ENCODE results near the gene SDCBP2.

DNA sequence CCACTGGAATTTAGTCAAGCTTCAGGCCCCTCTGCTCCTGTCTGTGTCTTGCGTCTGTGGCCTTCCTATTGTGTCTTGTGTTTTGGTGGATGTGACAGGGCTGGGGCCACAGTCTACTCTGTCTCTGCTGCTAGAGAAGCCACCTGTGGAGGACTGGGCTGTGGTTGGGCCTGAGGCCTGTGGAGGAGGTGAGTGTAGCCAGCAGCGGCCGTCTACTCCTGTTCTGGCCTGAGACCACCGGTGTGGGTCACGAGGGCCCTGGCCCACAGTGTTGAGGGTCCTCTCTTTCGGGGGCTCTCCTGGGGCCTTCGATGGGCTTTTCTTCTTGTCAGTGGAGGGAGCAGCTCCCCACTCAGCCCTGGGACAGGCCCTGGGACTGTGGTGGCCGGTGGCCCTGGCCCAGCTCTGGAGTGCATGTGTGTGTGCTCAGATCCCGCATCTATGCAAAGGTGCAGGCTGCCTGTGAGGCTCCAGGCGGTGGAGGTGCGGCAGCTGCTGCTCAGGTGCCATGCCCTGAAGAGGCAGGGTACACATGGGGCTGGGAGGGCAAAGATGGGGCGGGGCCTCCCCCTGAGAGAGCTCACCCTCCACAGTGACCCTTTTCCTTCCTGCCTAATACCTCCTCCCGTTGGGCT is 20.8 kb downstream of the SDCBP2 start:
- TF ChIP-seq EZH2 (IDR thresholded peaks at IDR 0.05; ENCODE audit: low read length): no peak
- TF ChIP-seq, protein P1, sequence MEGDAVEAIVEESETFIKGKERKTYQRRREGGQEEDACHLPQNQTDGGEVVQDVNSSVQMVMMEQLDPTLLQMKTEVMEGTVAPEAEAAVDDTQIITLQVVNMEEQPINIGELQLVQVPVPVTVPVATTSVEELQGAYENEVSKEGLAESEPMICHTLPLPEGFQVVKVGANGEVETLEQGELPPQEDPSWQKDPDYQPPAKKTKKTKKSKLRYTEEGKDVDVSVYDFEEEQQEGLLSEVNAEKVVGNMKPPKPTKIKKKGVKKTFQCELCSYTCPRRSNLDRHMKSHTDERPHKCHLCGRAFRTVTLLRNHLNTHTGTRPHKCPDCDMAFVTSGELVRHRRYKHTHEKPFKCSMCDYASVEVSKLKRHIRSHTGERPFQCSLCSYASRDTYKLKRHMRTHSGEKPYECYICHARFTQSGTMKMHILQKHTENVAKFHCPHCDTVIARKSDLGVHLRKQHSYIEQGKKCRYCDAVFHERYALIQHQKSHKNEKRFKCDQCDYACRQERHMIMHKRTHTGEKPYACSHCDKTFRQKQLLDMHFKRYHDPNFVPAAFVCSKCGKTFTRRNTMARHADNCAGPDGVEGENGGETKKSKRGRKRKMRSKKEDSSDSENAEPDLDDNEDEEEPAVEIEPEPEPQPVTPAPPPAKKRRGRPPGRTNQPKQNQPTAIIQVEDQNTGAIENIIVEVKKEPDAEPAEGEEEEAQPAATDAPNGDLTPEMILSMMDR (optimal IDR thresholded peaks at IDR 0.05 in 1 of 3, IDR thresholded peaks at IDR 0.05 in 1 of 3, conservative IDR thresholded peaks at IDR 0.05 in 1 of 3; ENCODE audit: extremely low read depth in 1 of 3, insufficient read depth in 2 of 3, low read length in 3 of 3): no peak

Measured in keratinocyte (primary cell).